Smooth muscle cell (in vitro differentiated cells): ENCODE measurements around the gene PNRC2. TPM values are rescaled to one million over a fixed set of nuclear protein-coding genes. Genes with fewer than 3 reads are reported as not detected.
A peak's percentile ranks its signal among the peaks of the same experiment; 100 is the strongest.

Experiments used
- DNase-seq: peaks from one replicate; lab custom pipeline; 2025; ENCODE audit not compliant: unreplicated experiment; lab: John Stamatoyannopoulos, UW
- H2AFZ ChIP-seq: fragments of 200-600 bp; sonication (generic); 2 replicates; pipeline ENCODE4 v1.6.0; 2016; ENCODE audit warnings: antibody characterized with exemption, low read depth, mild to moderate bottlenecking
- H3F3A ChIP-seq: fragments of 200-600 bp; sonication (generic); 2 replicates; pipeline ENCODE4 v1.6.0; 2017; ENCODE audit warnings: antibody characterized with exemption, low read depth
- H3K27ac ChIP-seq: fragments of 200-600 bp; sonication (generic); 2 replicates; pipeline ENCODE4 v1.5.1; 2016; ENCODE audit warnings: low read depth, mild to moderate bottlenecking
- H3K27me3 ChIP-seq: fragments of 200-600 bp; sonication (generic); 2 replicates; pipeline ENCODE4 v1.6.1; 2016; ENCODE audit warnings: low read depth, mild to moderate bottlenecking
- H3K36me3 ChIP-seq: fragments of 200-600 bp; sonication (generic); 2 replicates; pipeline ENCODE4 v1.5.1; 2016; ENCODE audit warnings: low read depth
- H3K4me1 ChIP-seq: fragments of 200-600 bp; sonication (generic); 2 replicates; pipeline ENCODE4 v1.5.1; 2016; ENCODE audit warnings: low read depth
- H3K4me2 ChIP-seq: fragments of 200-600 bp; sonication (generic); 2 replicates; pipeline ENCODE4 v1.6.0; 2016; ENCODE audit warnings: mild to moderate bottlenecking
- H3K4me3 ChIP-seq: fragments of 200-600 bp; sonication (generic); 2 replicates; pipeline ENCODE4 v1.5.1; 2016; ENCODE audit warnings: mild to moderate bottlenecking
- H3K79me2 ChIP-seq: fragments of 200-600 bp; sonication (generic); 2 replicates; pipeline ENCODE4 v1.6.0; 2016; ENCODE audit warnings: low read depth, mild to moderate bottlenecking
- H3K9ac ChIP-seq: fragments of 200-600 bp; sonication (generic); 2 replicates; pipeline ENCODE4 v1.6.0; 2016; ENCODE audit warnings: low read depth
- H3K9me3 ChIP-seq: fragments of 200-600 bp; sonication (generic); replicated peaks from 2 replicates; pipeline ENCODE4 v1.5.1; 2016; ENCODE audit warnings: low read depth
- H4K20me1 ChIP-seq: fragments of 200-600 bp; sonication (generic); 2 replicates; pipeline ENCODE4 v1.6.0; 2016; ENCODE audit warnings: low read depth
- CTCF ChIP-seq: fragments of 200-600 bp; sonication (generic); IDR thresholded peaks from 2 replicates; pipeline ENCODE4 v1.5.1; 2017; ENCODE audit warnings: borderline replicate concordance, mild to moderate bottlenecking, antibody characterized with exemption; ENCODE audit not compliant: insufficient read depth, poor library complexity, severe bottlenecking
- WGBS: methylation state at CpG from one replicate; pipeline ENCODE4 v1.1.7; 2016; ENCODE audit warnings: low lambda C conversion rate; 5-methylcytosine and 5-hydroxymethylcytosine counted together
- polyA plus RNA-seq: library from polyadenylated mRNA; unstranded; fragments of >200 nt; fragmentation: Nextera tagmentation; extraction: Ambion mirVana; gene quantifications from 2 replicates; pipeline ENCODE4 v1.2.1, GENCODE V29; 2016
- total RNA-seq: library from RNA; depleted of rRNA; stranded (reverse); fragments of >200 nt; gene quantifications from 2 replicates; pipeline ENCODE4 v1.2.3, GENCODE V29; 2014

PNRC2 gene
- total and polyA plus RNA-seq, 2 experiments from 2014 or later: 53.3 to 77.8 TPM

GRCh38 chr1:23916209-23917131 is 43.2 kb upstream of the PNRC2 start:
- peak; percentile 4 for DNase-seq
- Histone ChIP-seq H3K4me2 (no peak overlapping the region), H3F3A (no peaks in the 10 kb centered on the region)

GRCh38 chr1:23922321-23922943 is 37.2 kb upstream of the PNRC2 start:
- Histone ChIP-seq H3K36me3 (no peaks in the 10 kb centered on the region), H3K79me2 (no peaks in the 10 kb centered on the region), H3K4me3 (no peak overlapping the region), H3K4me1 (no peaks in the 10 kb centered on the region), H4K20me1 (no peaks in the 10 kb centered on the region), H3F3A (no peaks in the 10 kb centered on the region), H3K9me3 (no peaks in the 10 kb centered on the region), H3K4me2 (no peak overlapping the region), H3K27me3 (no peaks in the 10 kb centered on the region), H3K9ac (no peak overlapping the region), H3K27ac (no peak overlapping the region), H2AFZ (no peak overlapping the region)
- 60% methylated on average over 8 of the region's 8 CpGs for WGBS
- TF ChIP-seq CTCF: no peak
- DNase-seq: no peak

More at GRCh38 chr1:23916209-23917131, 43.2 kb upstream of the PNRC2 start:
- peak; percentile 65 for TF ChIP-seq CTCF
- Histone ChIP-seq H4K20me1 (no peaks in the 10 kb centered on the region), H3K27me3 (no peaks in the 10 kb centered on the region), H3K9ac (no peak overlapping the region), H2AFZ (no peak overlapping the region), H3K36me3 (no peaks in the 10 kb centered on the region), H3K4me3 (no peak overlapping the region), H3K27ac (no peak overlapping the region), H3K79me2 (no peaks in the 10 kb centered on the region), H3K4me1 (no peaks in the 10 kb centered on the region), H3K9me3 (no peaks in the 10 kb centered on the region)
- 62% methylated on average over 12 of the region's 12 CpGs for WGBS

- no peak overlapping the region for H3K4me2 ChIP-seq
- H3K9me3 ChIP-seq: no peaks in the 10 kb centered on the region
- H3K4me1 ChIP-seq: no peaks in the 10 kb centered on the region
- no peak overlapping the region for H3K27ac ChIP-seq
- no peak for DNase-seq
- 88% methylated on average over 8 of the region's 8 CpGs for WGBS
- H3K27me3 ChIP-seq: no peaks in the 10 kb centered on the region
- H3K4me3 ChIP-seq: no peak overlapping the region
- H3K79me2 ChIP-seq: no peaks in the 10 kb centered on the region
- no peak overlapping the region for H2AFZ ChIP-seq
- no peak for TF ChIP-seq CTCF
- H3K9ac ChIP-seq: no peak overlapping the region
- H3K36me3 ChIP-seq: no peaks in the 10 kb centered on the region
- no peaks in the 10 kb centered on the region for H3F3A ChIP-seq
- H4K20me1 ChIP-seq: no peaks in the 10 kb centered on the region
These were observed 35.8 kb upstream of the PNRC2 start for GRCh38 chr1:23923592-23924499.
